Thoracic aorta (tissue), 2 donors: ENCODE measurements around the gene RC3H2. TPM values are rescaled to one million over a fixed set of nuclear protein-coding genes. Genes with fewer than 3 reads are reported as not detected.
"Not testable (repeated sequence)": the region's sequence is repeated elsewhere in the genome, so short reads cannot be mapped to it uniquely, and the experiment has no call there.

Source experiments
- ATAC-seq: fragments of 150-250 bp; one replicate; pipeline ENCODE4 v1.8.0; 2017; ENCODE audit warnings: low read depth; ENCODE audit not compliant: insufficient number of reproducible peaks, low FRiP score
- DNase-seq: peaks from one replicate; pipeline ENCODE4 v3.0.0-alpha.2; 2020; ENCODE audit warnings: low spot score
- H3K27ac ChIP-seq, 2 donors: fragments of 200-600 bp; sonication (generic); 1 replicate in 1 of 2; 2 replicates in 1 of 2; pipeline ENCODE4 v1.5.1; 2016; ENCODE audit warnings: mild to moderate bottlenecking in 2 of 2, moderate library complexity in 2 of 2
- H3K27me3 ChIP-seq: fragments of 200-600 bp; sonication (generic); replicated peaks from 2 replicates; pipeline ENCODE4 v1.6.0; 2016; ENCODE audit warnings: mild to moderate bottlenecking; ENCODE audit not compliant: insufficient read depth
- H3K36me3 ChIP-seq: fragments of 200-600 bp; sonication (generic); one replicate; pipeline ENCODE4 v1.5.1; 2016
- H3K4me1 ChIP-seq, 2 donors: fragments of 200-600 bp; sonication (generic); 1 replicate in 1 of 2; 2 replicates in 1 of 2; pipeline versions ENCODE4 v1.5.1 to v1.6.0; 2016; ENCODE audit warnings: low read depth in 2 of 2, mild to moderate bottlenecking in 1 of 2; ENCODE audit not compliant: control insufficient read depth in 1 of 2
- H3K4me3 ChIP-seq: fragments of 200-600 bp; sonication (generic); 2 replicates; pipeline ENCODE4 v1.5.1; 2016; ENCODE audit warnings: mild to moderate bottlenecking
- H3K9me3 ChIP-seq: fragments of 200-600 bp; sonication (generic); 2 replicates; pipeline ENCODE4 v1.5.1; 2016
- total RNA-seq, 2 donors: library from RNA; depleted of rRNA; stranded (reverse); fragments of >200 nt; gene quantifications; one replicate each; pipeline versions ENCODE4 v1.1.0 to v1.2.3, GENCODE V29; 2016
- TF ChIP-seq, protein P1 (sequence below): fragments of 200-600 bp; sonication (generic); IDR thresholded peaks from one replicate; pipeline ENCODE4 v1.5.1; 2019; ENCODE audit warnings: antibody characterized with exemption

Gene RC3H2
- total RNA-seq, 2 donors from 2014 or later, result 45.9 to 49.5 TPM

DNA sequence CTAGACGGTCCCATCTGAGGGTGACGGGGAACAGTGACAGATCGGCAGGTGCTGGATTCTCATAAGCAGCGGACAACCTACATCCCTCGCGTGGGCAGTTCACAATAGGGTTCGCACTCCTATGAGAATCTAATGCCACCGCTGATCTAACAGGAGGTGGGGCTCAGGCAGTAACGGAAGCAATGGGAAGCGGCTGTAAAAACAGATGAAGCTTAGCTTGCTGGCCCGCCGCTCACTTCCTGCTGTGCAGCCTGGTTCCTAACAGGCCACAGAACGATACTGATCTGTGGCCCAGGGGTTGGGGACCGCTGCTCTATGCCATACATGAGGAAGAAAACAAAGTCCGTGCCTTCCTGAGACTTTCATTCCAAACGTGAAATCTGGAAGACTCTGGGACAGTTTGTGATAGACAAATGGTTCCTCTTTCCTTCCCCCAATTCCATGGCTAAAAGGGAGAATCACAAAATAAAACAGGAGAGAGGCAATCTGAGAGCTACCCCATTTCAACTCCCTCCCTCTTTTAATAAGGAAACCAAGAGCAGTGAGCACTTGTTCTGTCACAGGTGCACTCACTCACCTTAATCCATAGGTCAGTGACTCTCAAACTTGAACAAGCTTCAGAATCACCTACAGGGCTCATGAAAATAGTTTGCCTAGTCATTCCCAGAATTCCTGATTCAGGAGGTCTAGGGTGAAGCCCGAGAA lies 88.8 kb downstream of the RC3H2 start:
- H3K9me3 ChIP-seq, result no peaks in the 10 kb centered on the region
- H3K27ac ChIP-seq, result no peak overlapping the region
- peaks cover 5% of the 10 kb centered on the region for H3K36me3 ChIP-seq
- H3K27me3 ChIP-seq, result no peaks in the 10 kb centered on the region
- no peak for DNase-seq
- ATAC-seq, result no peak
- peaks cover 9 to 12% of the 10 kb centered on the region in 2 donors for H3K4me1 ChIP-seq
- H3K4me3 ChIP-seq, result no peak overlapping the region
- TF ChIP-seq, protein P1, sequence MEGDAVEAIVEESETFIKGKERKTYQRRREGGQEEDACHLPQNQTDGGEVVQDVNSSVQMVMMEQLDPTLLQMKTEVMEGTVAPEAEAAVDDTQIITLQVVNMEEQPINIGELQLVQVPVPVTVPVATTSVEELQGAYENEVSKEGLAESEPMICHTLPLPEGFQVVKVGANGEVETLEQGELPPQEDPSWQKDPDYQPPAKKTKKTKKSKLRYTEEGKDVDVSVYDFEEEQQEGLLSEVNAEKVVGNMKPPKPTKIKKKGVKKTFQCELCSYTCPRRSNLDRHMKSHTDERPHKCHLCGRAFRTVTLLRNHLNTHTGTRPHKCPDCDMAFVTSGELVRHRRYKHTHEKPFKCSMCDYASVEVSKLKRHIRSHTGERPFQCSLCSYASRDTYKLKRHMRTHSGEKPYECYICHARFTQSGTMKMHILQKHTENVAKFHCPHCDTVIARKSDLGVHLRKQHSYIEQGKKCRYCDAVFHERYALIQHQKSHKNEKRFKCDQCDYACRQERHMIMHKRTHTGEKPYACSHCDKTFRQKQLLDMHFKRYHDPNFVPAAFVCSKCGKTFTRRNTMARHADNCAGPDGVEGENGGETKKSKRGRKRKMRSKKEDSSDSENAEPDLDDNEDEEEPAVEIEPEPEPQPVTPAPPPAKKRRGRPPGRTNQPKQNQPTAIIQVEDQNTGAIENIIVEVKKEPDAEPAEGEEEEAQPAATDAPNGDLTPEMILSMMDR, result no peak

DNA sequence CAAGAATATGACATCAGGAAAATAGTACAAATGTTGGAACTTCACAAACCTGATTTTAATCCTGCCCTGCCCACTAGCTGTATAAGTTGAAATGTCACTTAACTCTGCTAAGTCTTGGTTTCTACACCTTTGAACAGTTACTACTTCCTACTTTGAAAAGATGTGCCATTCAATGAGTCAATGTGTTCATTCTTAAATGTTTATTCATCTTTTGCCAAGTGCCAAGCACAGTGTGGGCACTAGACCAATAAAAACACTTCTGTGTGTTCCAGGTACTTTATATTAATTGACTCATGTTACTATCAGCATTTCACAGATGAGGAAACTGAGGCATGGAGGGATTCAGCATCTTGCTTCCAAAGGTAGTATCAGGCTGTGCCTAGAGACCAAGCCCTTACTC lies 89.6 kb downstream of the RC3H2 start:
- TF ChIP-seq, protein P1, result no peak
- no peak overlapping the region for H3K27ac ChIP-seq

DNA sequence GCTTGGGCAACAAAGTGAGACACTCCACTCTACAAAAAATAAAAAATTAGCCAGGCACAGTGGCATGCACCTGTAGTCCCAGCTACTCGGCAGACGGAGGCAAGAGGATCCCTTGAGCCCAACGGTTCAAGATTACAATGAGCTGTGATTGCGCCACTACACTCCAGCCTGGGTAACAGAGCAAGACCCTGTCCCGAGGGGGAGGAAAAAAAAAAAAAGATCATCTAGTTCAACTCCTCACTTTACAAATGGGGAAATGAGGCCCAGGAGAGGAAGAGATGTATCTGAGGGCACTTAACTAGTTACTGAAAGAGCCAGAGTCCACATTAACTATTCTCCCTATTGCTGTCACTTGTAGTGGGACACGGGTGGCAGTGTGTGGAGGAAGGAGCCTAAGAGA lies 90.6 kb downstream of the RC3H2 start:
- peaks cover 5 to 12% of the 10 kb centered on the region in 2 donors for H3K4me1 ChIP-seq
- no peaks in the 10 kb centered on the region for H3K9me3 ChIP-seq
- no peak overlapping the region for H3K27ac ChIP-seq
- no peak overlapping the region for H3K4me3 ChIP-seq
- peaks cover 5% of the 10 kb centered on the region for H3K36me3 ChIP-seq
- DNase-seq (no peak), ATAC-seq (no peak)
- TF ChIP-seq, protein P1, result no peak
- no peaks in the 10 kb centered on the region for H3K27me3 ChIP-seq

More for the DNA sequence above, 89.6 kb downstream of the RC3H2 start:
- H3K4me1 ChIP-seq, result peaks cover 5 to 12% of the 10 kb centered on the region in 2 donors
- no peak for DNase-seq
- H3K9me3 ChIP-seq, result no peaks in the 10 kb centered on the region
- ATAC-seq, result no peak
- H3K4me3 ChIP-seq, result no peak overlapping the region
- peaks cover 5% of the 10 kb centered on the region for H3K36me3 ChIP-seq
- no peaks in the 10 kb centered on the region for H3K27me3 ChIP-seq

- DNase-seq (no peak), ATAC-seq (no peak)
- H3K9me3 ChIP-seq, result no peaks in the 10 kb centered on the region
- peaks cover 2% of the 10 kb centered on the region for H3K36me3 ChIP-seq
- no peak overlapping the region for H3K27ac ChIP-seq
- H3K27me3 ChIP-seq, result no peaks in the 10 kb centered on the region
- H3K4me1 ChIP-seq, result peaks cover 5 to 12% of the 10 kb centered on the region in 2 donors
- no peak overlapping the region for H3K4me3 ChIP-seq
- TF ChIP-seq, protein P1, result no peak
These were observed 92.4 kb downstream of the RC3H2 start for GRCh38 chr9:122812736-122813135.

- no peak overlapping the region for H3K4me3 ChIP-seq
- ATAC-seq (peak; percentile 67), DNase-seq (no peak)
- H3K27ac ChIP-seq, result no peak overlapping the region
- H3K9me3 ChIP-seq, result no peaks in the 10 kb centered on the region
- TF ChIP-seq, protein P1, result peak; percentile 66
- H3K4me1 ChIP-seq, result peaks cover 0 to under 1% of the 10 kb centered on the region in 2 donors
- H3K36me3 ChIP-seq, result no peaks in the 10 kb centered on the region
- H3K27me3 ChIP-seq, result no peaks in the 10 kb centered on the region
These were observed 94.7 kb downstream of the RC3H2 start for GRCh38 chr9:122810306-122810946.

- H3K27me3 ChIP-seq, H3K4me3 ChIP-seq, H3K27ac ChIP-seq, H3K36me3 ChIP-seq, ATAC-seq, H3K9me3 ChIP-seq, H3K4me1 ChIP-seq, DNase-seq: not testable (repeated sequence)
These were observed 95.9 kb downstream of the RC3H2 start for GRCh38 chr9:122809261-122809660.
